DOHH2 (cell line): ENCODE data around the gene DRC3.
"Not testable (repeated sequence)": the region's sequence is repeated elsewhere in the genome, so short reads cannot be mapped to it uniquely, and the experiment has no call there.

ENCODE experiments used
- H3F3A ChIP-seq: fragments of 200-600 bp; sonication (generic), shearing (Covaris generic); 2 replicates; pipeline ENCODE4 v1.6.0; 2016; ENCODE audit warnings: antibody characterized with exemption, mild to moderate bottlenecking; ENCODE audit not compliant: control insufficient read depth, insufficient read depth
- H3K27ac ChIP-seq: fragments of 200-600 bp; sonication (generic); 2 replicates; pipeline ENCODE4 v1.5.1; 2014; ENCODE audit warnings: low read depth, mild to moderate bottlenecking, low read length, moderate library complexity
- H3K27me3 ChIP-seq: fragments of 200-600 bp; sonication (generic); 2 replicates; pipeline ENCODE4 v1.6.1; 2014; ENCODE audit warnings: mild to moderate bottlenecking, low read length, mixed read lengths; ENCODE audit not compliant: control insufficient read depth
- H3K36me3 ChIP-seq: fragments of 200-600 bp; sonication (generic); 2 replicates; pipeline ENCODE4 v1.6.1; 2014; ENCODE audit warnings: mild to moderate bottlenecking, low read length, moderate library complexity, mixed read lengths; ENCODE audit not compliant: control insufficient read depth
- H3K4me1 ChIP-seq: fragments of 200-600 bp; sonication (generic); 2 replicates; pipeline ENCODE4 v1.6.1; 2014; ENCODE audit warnings: mild to moderate bottlenecking, low read length, mixed read lengths; ENCODE audit not compliant: control insufficient read depth
- H3K4me2 ChIP-seq: fragments of 200-600 bp; sonication (generic); 2 replicates; pipeline ENCODE4 v1.6.0; 2014; ENCODE audit warnings: mild to moderate bottlenecking, low read length, moderate library complexity
- H3K4me3 ChIP-seq: fragments of 200-600 bp; sonication (generic); 2 replicates; pipeline ENCODE4 v1.5.1; 2014; ENCODE audit warnings: mild to moderate bottlenecking, low read length, mixed read lengths
- H3K79me2 ChIP-seq: fragments of 200-600 bp; sonication (generic); 2 replicates; pipeline ENCODE4 v1.6.1; 2014; ENCODE audit warnings: mild to moderate bottlenecking, low read length, mixed read lengths; ENCODE audit not compliant: control insufficient read depth
- H3K9me2 ChIP-seq: fragments of 200-600 bp; sonication (generic); replicated peaks from 2 replicates; pipeline ENCODE4 v1.6.1; 2014; ENCODE audit warnings: mild to moderate bottlenecking, low read length, mixed read lengths; ENCODE audit not compliant: control insufficient read depth
- H3K9me3 ChIP-seq: fragments of 200-600 bp; sonication (generic); 2 replicates; pipeline ENCODE4 v1.6.1; 2014; ENCODE audit warnings: antibody characterized with exemption, low read length, mixed read lengths; ENCODE audit not compliant: control insufficient read depth, insufficient read depth
- H4K20me1 ChIP-seq: fragments of 200-600 bp; sonication (generic); 2 replicates; pipeline ENCODE4 v1.6.0; 2014; ENCODE audit warnings: low read depth, mild to moderate bottlenecking, antibody characterized with exemption, low read length, moderate library complexity; ENCODE audit not compliant: control insufficient read depth, insufficient read depth
- EZH2phosphoT487 ChIP-seq: fragments of 200-600 bp; sonication (generic); IDR thresholded peaks from 2 replicates; pipeline ENCODE4 v1.6.1; 2017; ENCODE audit warnings: borderline replicate concordance, mild to moderate bottlenecking, antibody characterized with exemption, low read length, moderate library complexity, mixed read lengths
- TF ChIP-seq, protein P1 (sequence below): fragments of 200-600 bp; sonication (generic); IDR thresholded peaks from one replicate; pipeline ENCODE4 v1.5.1; 2014; ENCODE audit warnings: antibody characterized with exemption, mild to moderate bottlenecking, low read depth, low read length; ENCODE audit not compliant: poor library complexity, severe bottlenecking

DRC3 gene

DNA sequence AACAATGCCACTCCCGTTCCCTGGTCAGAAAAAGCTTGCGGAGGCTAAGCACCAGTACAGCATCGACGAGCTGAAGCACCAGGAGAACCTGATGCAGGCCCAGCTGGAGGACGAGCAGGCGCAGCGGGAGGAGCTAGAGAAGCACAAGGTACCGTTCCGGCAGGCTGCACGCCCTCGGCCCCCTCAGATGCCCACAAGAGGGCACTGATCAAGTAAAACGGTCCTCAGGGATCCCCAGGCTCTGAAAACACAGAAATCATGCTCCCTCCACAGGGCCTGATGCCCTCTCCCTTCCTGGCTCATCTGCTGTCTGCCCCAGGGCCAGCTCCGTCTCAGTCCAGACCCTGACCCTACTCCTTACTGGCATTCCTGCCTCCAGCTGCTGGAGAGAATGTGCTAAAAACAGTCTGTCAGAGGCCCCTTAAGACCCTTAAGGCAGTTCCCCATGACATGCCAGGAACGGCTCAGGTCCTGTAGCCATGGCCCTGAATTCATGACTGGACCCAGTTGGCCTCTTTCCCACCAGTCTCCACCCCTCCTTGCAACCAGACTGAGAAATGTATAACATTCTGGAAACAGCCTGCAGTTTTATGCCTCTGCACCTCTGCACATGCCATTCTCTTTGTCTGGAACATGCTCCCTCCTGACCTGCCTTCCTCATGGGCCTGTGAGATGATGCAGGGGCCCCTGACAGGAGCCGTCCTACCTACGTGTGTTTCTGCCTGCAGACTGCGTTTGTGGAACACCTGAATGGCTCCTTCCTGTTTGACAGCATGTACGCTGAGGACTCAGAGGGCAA, 21.8 kb downstream of the DRC3 start:
- H3K4me2 ChIP-seq = no peak overlapping the region

DNA sequence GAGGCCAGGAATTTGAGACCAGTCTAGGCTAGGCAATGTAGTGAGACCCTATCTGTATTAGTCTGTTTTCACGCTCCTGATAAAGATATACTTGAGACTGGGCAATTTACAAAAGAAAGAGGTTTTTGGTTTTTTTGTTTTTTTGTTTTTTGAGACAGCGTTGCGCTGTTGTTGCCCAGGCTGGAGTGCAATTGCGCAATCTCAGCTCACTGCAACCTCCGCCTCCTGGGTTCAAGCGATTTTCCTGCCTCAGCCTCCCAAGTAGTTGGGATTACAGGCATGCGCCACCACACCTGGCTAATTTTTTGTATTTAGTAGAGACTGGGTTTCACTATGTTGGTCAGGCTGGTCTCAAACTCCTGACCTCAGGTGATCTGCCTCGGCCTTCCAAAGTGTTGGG, 23.2 kb downstream of the DRC3 start:
- not testable (repeated sequence) for H3K4me2 ChIP-seq, H3F3A ChIP-seq, H3K9me3 ChIP-seq, H3K27ac ChIP-seq, H3K36me3 ChIP-seq, H3K27me3 ChIP-seq, H3K4me3 ChIP-seq, H3K9me2 ChIP-seq, H3K4me1 ChIP-seq, H4K20me1 ChIP-seq, H3K79me2 ChIP-seq

More for the DNA sequence above, 21.8 kb downstream of the DRC3 start:
- Histone ChIP-seq H3K79me2 (no peaks in the 10 kb centered on the region), H3K27ac (no peak overlapping the region), H3K4me1 (no peaks in the 10 kb centered on the region), H3K36me3 (no peaks in the 10 kb centered on the region), H3K9me3 (no peaks in the 10 kb centered on the region), H4K20me1 (no peaks in the 10 kb centered on the region), H3K4me3 (no peak overlapping the region), H3F3A (no peaks in the 10 kb centered on the region), H3K27me3 (no peaks in the 10 kb centered on the region), H3K9me2 (no peaks in the 10 kb centered on the region)
- no peak for TF ChIP-seq EZH2phosphoT487
- TF ChIP-seq, protein P1, sequence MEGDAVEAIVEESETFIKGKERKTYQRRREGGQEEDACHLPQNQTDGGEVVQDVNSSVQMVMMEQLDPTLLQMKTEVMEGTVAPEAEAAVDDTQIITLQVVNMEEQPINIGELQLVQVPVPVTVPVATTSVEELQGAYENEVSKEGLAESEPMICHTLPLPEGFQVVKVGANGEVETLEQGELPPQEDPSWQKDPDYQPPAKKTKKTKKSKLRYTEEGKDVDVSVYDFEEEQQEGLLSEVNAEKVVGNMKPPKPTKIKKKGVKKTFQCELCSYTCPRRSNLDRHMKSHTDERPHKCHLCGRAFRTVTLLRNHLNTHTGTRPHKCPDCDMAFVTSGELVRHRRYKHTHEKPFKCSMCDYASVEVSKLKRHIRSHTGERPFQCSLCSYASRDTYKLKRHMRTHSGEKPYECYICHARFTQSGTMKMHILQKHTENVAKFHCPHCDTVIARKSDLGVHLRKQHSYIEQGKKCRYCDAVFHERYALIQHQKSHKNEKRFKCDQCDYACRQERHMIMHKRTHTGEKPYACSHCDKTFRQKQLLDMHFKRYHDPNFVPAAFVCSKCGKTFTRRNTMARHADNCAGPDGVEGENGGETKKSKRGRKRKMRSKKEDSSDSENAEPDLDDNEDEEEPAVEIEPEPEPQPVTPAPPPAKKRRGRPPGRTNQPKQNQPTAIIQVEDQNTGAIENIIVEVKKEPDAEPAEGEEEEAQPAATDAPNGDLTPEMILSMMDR = peak; percentile 57

DNA sequence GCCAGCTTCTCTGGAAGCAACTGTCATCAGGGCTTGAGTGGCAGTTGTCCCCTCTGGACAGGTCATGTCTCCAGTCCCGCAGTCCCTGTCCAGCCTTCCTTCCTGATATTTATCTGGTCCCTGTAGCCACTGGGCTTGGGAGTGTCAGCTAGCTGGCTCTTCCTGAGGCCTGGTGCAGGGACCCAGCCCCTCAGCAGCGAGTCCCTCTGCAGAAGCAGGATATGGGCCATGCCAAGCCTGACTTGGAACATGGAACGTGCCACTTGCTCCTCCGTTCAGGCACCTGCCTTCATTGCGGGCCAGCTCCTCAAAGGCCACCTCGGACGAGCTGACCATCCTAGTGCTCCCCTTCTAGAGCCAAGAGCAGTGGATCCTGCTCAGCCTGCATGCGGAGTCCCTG, 26.3 kb downstream of the DRC3 start:
- no peaks in the 10 kb centered on the region for H3F3A ChIP-seq
- no peaks in the 10 kb centered on the region for H3K27me3 ChIP-seq
- H3K4me1 ChIP-seq = no peaks in the 10 kb centered on the region
- no peaks in the 10 kb centered on the region for H3K9me2 ChIP-seq
- H3K36me3 ChIP-seq = no peaks in the 10 kb centered on the region
- TF ChIP-seq EZH2phosphoT487 = no peak
- TF ChIP-seq, protein P1 = no peak
- no peak overlapping the region for H3K4me2 ChIP-seq
- H3K9me3 ChIP-seq = no peaks in the 10 kb centered on the region
- H3K4me3 ChIP-seq = no peak overlapping the region
- H3K79me2 ChIP-seq = no peaks in the 10 kb centered on the region
- no peaks in the 10 kb centered on the region for H4K20me1 ChIP-seq
- H3K27ac ChIP-seq = no peak overlapping the region

DNA sequence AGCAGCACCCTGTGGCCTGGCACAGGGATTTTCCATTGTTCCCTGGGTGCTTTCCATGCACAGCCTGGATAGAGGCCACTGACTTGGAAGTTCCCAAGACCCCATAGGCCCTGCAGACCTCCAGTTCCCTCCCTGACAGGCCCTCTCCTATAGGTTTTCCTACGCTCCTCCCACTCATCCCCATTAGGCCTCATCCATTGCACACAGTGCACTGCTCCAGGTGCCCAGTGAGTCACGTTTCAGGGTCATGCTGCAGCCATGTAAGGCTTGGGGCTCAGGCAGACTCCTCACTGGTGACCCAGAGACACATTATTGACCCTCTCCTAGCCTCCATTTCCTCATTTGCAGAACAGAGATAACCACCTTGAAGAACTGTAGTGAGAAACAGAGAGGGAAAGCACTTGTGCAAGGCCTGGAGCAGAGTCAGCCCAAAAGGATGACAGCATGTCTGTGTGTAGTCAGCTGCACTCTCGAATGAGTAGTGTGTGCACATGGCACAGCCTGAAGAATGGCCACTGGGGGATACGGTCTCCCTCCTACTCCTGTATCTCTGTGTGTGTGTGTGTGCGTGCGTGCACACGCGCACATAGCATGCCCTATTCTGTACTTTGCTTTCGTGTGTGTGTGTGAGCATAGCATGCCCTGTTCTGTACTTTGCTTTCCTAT, 26.8 kb downstream of the DRC3 start:
- Histone ChIP-seq H3K9me3 (no peaks in the 10 kb centered on the region), H3K4me1 (no peaks in the 10 kb centered on the region), H4K20me1 (no peaks in the 10 kb centered on the region), H3K4me3 (no peak overlapping the region), H3K27me3 (no peaks in the 10 kb centered on the region), H3K79me2 (no peaks in the 10 kb centered on the region), H3F3A (no peaks in the 10 kb centered on the region), H3K27ac (no peak overlapping the region), H3K36me3 (no peaks in the 10 kb centered on the region), H3K4me2 (no peak overlapping the region), H3K9me2 (no peaks in the 10 kb centered on the region)
- TF ChIP-seq EZH2phosphoT487 = no peak
- TF ChIP-seq, protein P1 = no peak
